Lung (tissue), 12 donors: ENCODE data around the gene SESTD1. TPM values are rescaled to one million over a fixed set of nuclear protein-coding genes. Genes with fewer than 3 reads are reported as not detected.
"Not testable (repeated sequence)": the region's sequence is repeated elsewhere in the genome, so short reads cannot be mapped to it uniquely, and the experiment has no call there.

Source experiments
- ATAC-seq: fragments of 200-7000 bp; cut with Tn5 transposase; one replicate; pipeline ENCODE4 v1.9.1; 2020; ENCODE audit warnings: moderate number of reproducible peaks; ENCODE audit not compliant: insufficient read depth, low FRiP score
- DNase-seq, 3 donors: peaks; one replicate each; pipeline ENCODE4 v3.0.0-alpha.2; 2013 to 2017
- H3K27ac ChIP-seq, 2 donors: one replicate each; pipeline ENCODE4 v1.5.1; 2013; ENCODE audit warnings: mild to moderate bottlenecking in 2 of 2, moderate library complexity in 2 of 2, control low read depth in 1 of 2, inconsistent platforms in 1 of 2, low read depth in 1 of 2, low read length in 1 of 2
- H3K27me3 ChIP-seq, 3 donors: one replicate each; pipeline ENCODE4 v1.5.1; 2013; ENCODE audit warnings: low read length in 2 of 3; ENCODE audit not compliant: control insufficient read depth in 3 of 3, insufficient read depth in 3 of 3
- H3K36me3 ChIP-seq, 4 donors: one replicate each; pipeline ENCODE4 v1.5.1; 2013; ENCODE audit warnings: low read length in 4 of 4, mild to moderate bottlenecking in 1 of 4, moderate library complexity in 1 of 4; ENCODE audit not compliant: control insufficient read depth in 4 of 4, insufficient read depth in 4 of 4
- H3K4me1 ChIP-seq, 5 donors: one replicate each; pipeline ENCODE4 v1.5.1; 2013; ENCODE audit warnings: low read length in 5 of 5, mild to moderate bottlenecking in 2 of 5, moderate library complexity in 1 of 5; ENCODE audit not compliant: control insufficient read depth in 5 of 5, insufficient read depth in 5 of 5
- H3K4me3 ChIP-seq: one replicate; pipeline ENCODE4 v1.5.1; 2013; ENCODE audit warnings: mild to moderate bottlenecking, control low read depth, moderate library complexity
- H3K9ac ChIP-seq, 2 donors: one replicate each; pipeline ENCODE4 v1.5.1; 2013; ENCODE audit warnings: low read length in 2 of 2, control low read depth in 1 of 2; ENCODE audit not compliant: insufficient read depth in 1 of 2
- H3K9me3 ChIP-seq, 4 donors: one replicate each; pipeline ENCODE4 v1.5.1; 2013; ENCODE audit warnings: low read length in 3 of 4, mild to moderate bottlenecking in 1 of 4, moderate library complexity in 1 of 4; ENCODE audit not compliant: control insufficient read depth in 4 of 4, insufficient read depth in 3 of 4
- WGBS, 2 donors: extraction: QIAGEN DNeasy Blood & Tissue Kit; methylation state at CpG; one replicate each; pipeline ENCODE4 v1.1.7; 2013; 5-methylcytosine and 5-hydroxymethylcytosine counted together
- polyA plus RNA-seq, 2 donors: library from polyadenylated mRNA; stranded (reverse); fragments of 200-250 nt; gene quantifications; one replicate each; pipeline ENCODE4 v1.2.1, GENCODE V29; 2013
- total RNA-seq, 2 donors: library from RNA; depleted of rRNA in 1 of 2; stranded (reverse); fragments of >200 nt in 1 of 2; gene quantifications; one replicate each; pipeline ENCODE4 v1.2.1, GENCODE V29; 2014 to 2021
- TF ChIP-seq, protein P1 (sequence below): IDR thresholded peaks from 2 replicates; pipeline ENCODE4 v1.5.1; 2012; ENCODE audit warnings: mild to moderate bottlenecking; ENCODE audit errors: control extremely low read depth, extremely low read depth
- donor health status: control.
- donor health status: control.
- donor health status: Bipolar disorder and iron deficiency.
- donor health status: healthy.
- donor health status: DM: yes; HTN: yes; CAD: no.

Gene SESTD1
- total and polyA plus RNA-seq, 4 donors: 11.2 to 96.4 (median 49.3) TPM

DNA sequence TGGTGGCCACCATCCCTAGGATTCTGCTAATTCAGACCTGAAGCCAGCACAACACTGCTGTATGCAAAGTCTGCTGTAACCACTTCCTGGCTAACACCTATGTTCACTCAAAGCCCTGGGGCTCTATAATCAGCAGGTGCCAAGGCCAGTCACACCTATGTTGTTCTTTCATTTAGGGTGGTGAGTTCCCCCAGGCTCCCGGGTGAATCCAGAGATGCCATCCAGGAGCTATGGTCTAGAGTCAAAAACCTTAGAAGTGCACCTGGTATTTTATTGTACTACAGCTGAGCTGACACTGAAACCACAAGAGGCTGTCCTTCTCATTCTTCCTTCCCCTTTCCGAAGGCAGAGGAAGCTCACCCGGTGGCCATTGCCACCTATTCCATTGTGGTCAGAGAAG lies 168.5 kb downstream of the SESTD1 start:
- Histone ChIP-seq H3K9me3 (no peaks in the 10 kb centered on the region), H3K4me3 (no peak overlapping the region), H3K27me3 (no peaks in the 10 kb centered on the region), H3K9ac (no peak overlapping the region), H3K27ac (no peak overlapping the region), H3K36me3 (no peaks in the 10 kb centered on the region), H3K4me1 (peaks cover 0 to 3% (median 0%) of the 10 kb centered on the region in 5 donors)
- 52 to 62% methylated on average over 3 of the region's 3 CpGs for WGBS, 2 donors
- DNase-seq (no peak), ATAC-seq (no peak)
- TF ChIP-seq, protein P1, sequence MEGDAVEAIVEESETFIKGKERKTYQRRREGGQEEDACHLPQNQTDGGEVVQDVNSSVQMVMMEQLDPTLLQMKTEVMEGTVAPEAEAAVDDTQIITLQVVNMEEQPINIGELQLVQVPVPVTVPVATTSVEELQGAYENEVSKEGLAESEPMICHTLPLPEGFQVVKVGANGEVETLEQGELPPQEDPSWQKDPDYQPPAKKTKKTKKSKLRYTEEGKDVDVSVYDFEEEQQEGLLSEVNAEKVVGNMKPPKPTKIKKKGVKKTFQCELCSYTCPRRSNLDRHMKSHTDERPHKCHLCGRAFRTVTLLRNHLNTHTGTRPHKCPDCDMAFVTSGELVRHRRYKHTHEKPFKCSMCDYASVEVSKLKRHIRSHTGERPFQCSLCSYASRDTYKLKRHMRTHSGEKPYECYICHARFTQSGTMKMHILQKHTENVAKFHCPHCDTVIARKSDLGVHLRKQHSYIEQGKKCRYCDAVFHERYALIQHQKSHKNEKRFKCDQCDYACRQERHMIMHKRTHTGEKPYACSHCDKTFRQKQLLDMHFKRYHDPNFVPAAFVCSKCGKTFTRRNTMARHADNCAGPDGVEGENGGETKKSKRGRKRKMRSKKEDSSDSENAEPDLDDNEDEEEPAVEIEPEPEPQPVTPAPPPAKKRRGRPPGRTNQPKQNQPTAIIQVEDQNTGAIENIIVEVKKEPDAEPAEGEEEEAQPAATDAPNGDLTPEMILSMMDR: no peak

- ATAC-seq, H3K4me3 ChIP-seq: not testable (repeated sequence)
Measured at GRCh38 chr2:179092912-179093311, 171.7 kb downstream of the SESTD1 start.

GRCh38 chr2:179082697-179083096 lies 181.9 kb downstream of the SESTD1 start:
- DNase-seq: no peak
- Histone ChIP-seq H3K36me3 (no peaks in the 10 kb centered on the region), H3K27me3 (no peaks in the 10 kb centered on the region), H3K9me3 (peaks cover 0 to 2% (median 0%) of the 10 kb centered on the region in 4 donors), H3K27ac (no peak overlapping the region), H3K9ac (no peak overlapping the region), H3K4me3 (no peak overlapping the region), H3K4me1 (no peaks in the 10 kb centered on the region)
- no peak for ATAC-seq
- 69 to 97% methylated on average over 2 of the region's 2 CpGs for WGBS, 2 donors
- TF ChIP-seq, protein P1: no peak

More at GRCh38 chr2:179092912-179093311, 171.7 kb downstream of the SESTD1 start:
- not testable (repeated sequence) for H3K4me1 ChIP-seq, H3K27me3 ChIP-seq, H3K9me3 ChIP-seq, H3K27ac ChIP-seq, H3K36me3 ChIP-seq, H3K9ac ChIP-seq, DNase-seq
- 95 to 97% methylated on average over 4 of the region's 4 CpGs for WGBS, 2 donors

GRCh38 chr2:179081954-179082353 lies 182.7 kb downstream of the SESTD1 start:
- Histone ChIP-seq H3K27me3 (no peaks in the 10 kb centered on the region), H3K4me1 (no peaks in the 10 kb centered on the region), H3K36me3 (no peaks in the 10 kb centered on the region), H3K9me3 (peaks cover 0 to 2% (median 0%) of the 10 kb centered on the region in 4 donors), H3K9ac (no peak overlapping the region), H3K4me3 (no peak overlapping the region), H3K27ac (no peak overlapping the region)
- ATAC-seq (no peak), DNase-seq (no peak)
- TF ChIP-seq, protein P1: no peak
